ENCODE data around the gene TPRA1. TPM values are rescaled to one million over a fixed set of nuclear protein-coding genes. Genes with fewer than 3 reads are reported as not detected.

The TPRA1 gene
- total RNA-seq, 1 experiment from 2014 or later: 20.0 TPM

DNA sequence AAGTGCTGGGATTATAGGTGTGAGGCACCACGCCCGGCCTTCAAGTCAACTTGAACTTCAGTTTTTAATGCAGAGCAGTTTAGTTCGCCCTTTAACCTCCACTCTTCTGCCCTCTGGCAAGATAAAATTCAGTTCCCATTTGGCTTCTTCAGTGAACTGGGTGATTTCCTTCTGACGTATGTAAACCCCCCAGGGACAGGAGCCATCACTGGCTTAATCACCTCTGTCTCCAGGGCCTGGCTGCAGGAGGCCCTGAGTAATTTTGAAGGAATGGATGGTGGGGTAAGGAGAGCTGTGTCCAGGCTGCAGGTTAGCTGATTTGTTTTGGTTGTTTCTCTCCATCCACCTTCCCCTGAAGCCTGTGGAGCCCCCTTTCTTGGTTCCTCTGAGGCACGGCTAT lies 19.6 kb upstream of the TPRA1 start:
- no peaks in the 10 kb centered on the region for H3K27me3 ChIP-seq (ENCODE audit: insufficient read depth, low read length)
- H2AFZ ChIP-seq (ENCODE audit: low read length): no peak overlapping the region
- no peak overlapping the region for H4K91ac ChIP-seq (ENCODE audit: insufficient read length, low read depth, low read length)
- H3K79me2 ChIP-seq (ENCODE audit: insufficient read depth, low read length): no peaks in the 10 kb centered on the region
- no peak overlapping the region for H3K9ac ChIP-seq (ENCODE audit: extremely low read depth, insufficient read length, low read length)
- no peak overlapping the region for H2BK12ac ChIP-seq (ENCODE audit: insufficient read length, low read depth, low read length)
- Mint-ChIP-seq H3K9me3 (no peaks in the 10 kb centered on the region), H3K36me3 (ENCODE audit: insufficient read depth in 1 of 3, low read depth in 3 of 3) (peaks cover 80 to 98% (median 98%) of the 10 kb centered on the region in 3 experiments; a peak in 6 of 7 replicates), H3K27me3 (ENCODE audit: low read depth) (no peaks in the 10 kb centered on the region), H3K27ac (no peak overlapping the region), H3K4me1 (0 out of 4 replicates have a peak, but pooled peaks cover 2 to 5% of the 10 kb centered on the region in 2 experiments), H3K4me3 (no peak overlapping the region)
- no peak overlapping the region for H3K4me2 ChIP-seq (ENCODE audit: insufficient read depth, insufficient read length, low read length)
- TF ChIP-seq, protein P1, sequence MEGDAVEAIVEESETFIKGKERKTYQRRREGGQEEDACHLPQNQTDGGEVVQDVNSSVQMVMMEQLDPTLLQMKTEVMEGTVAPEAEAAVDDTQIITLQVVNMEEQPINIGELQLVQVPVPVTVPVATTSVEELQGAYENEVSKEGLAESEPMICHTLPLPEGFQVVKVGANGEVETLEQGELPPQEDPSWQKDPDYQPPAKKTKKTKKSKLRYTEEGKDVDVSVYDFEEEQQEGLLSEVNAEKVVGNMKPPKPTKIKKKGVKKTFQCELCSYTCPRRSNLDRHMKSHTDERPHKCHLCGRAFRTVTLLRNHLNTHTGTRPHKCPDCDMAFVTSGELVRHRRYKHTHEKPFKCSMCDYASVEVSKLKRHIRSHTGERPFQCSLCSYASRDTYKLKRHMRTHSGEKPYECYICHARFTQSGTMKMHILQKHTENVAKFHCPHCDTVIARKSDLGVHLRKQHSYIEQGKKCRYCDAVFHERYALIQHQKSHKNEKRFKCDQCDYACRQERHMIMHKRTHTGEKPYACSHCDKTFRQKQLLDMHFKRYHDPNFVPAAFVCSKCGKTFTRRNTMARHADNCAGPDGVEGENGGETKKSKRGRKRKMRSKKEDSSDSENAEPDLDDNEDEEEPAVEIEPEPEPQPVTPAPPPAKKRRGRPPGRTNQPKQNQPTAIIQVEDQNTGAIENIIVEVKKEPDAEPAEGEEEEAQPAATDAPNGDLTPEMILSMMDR (conservative IDR thresholded peaks at IDR 0.05): no peak
- H3K23me2 ChIP-seq (ENCODE audit: insufficient read length, low read depth, low read length, poor library complexity, severe bottlenecking): no peaks in the 10 kb centered on the region
- H2BK20ac ChIP-seq (ENCODE audit: low read depth, low read length, poor library complexity, severe bottlenecking): no peak overlapping the region
- H2BK5ac ChIP-seq (ENCODE audit: insufficient read length, low read length): no peak overlapping the region
- DNase-seq: no peak
- no peaks in the 10 kb centered on the region for H3K9me3 ChIP-seq (ENCODE audit: control insufficient read depth, low read depth, low read length)
- no peak overlapping the region for H3K23ac ChIP-seq (ENCODE audit: insufficient read length, low read depth, low read length)
- H3K4me1 ChIP-seq (ENCODE audit: insufficient read depth, low read length): no peaks in the 10 kb centered on the region
- H3K14ac ChIP-seq (ENCODE audit: insufficient read depth, low read length): no peak overlapping the region
- H2BK15ac ChIP-seq (ENCODE audit: low read depth, low read length): no peak overlapping the region
- no peak overlapping the region for H3K18ac ChIP-seq (ENCODE audit: insufficient read length, low read depth, low read length)
- H3K4ac ChIP-seq (ENCODE audit: low read depth, low read length): no peak overlapping the region
- no peak overlapping the region for H4K5ac ChIP-seq (ENCODE audit: insufficient read length, low read depth, low read length)
- no peaks in the 10 kb centered on the region for H4K20me1 ChIP-seq (ENCODE audit: control insufficient read depth, insufficient read depth, insufficient read length)
- H3T11ph ChIP-seq (ENCODE audit: low read length): no peak overlapping the region
- H2BK120ac ChIP-seq (ENCODE audit: low read depth, low read length, poor library complexity, severe bottlenecking): no peak overlapping the region
- no CpG with 5 or more reads among the region's 5 CpGs for WGBS (ENCODE audit: extremely low coverage, insufficient read length, low lambda C conversion rate)
- H3K56ac ChIP-seq (ENCODE audit: insufficient read length, low read depth, low read length): no peak overlapping the region
- H3K27ac ChIP-seq (ENCODE audit: insufficient read length, low read depth, low read length): no peak overlapping the region
- H4K8ac ChIP-seq (replicated peaks; ENCODE audit: insufficient read length, low read depth, low read length): no peak overlapping the region
- peaks cover 5% of the 10 kb centered on the region for H3K79me1 ChIP-seq (ENCODE audit: insufficient read depth, low read depth, low read length, poor library complexity, severe bottlenecking)
- H2AK5ac ChIP-seq (ENCODE audit: insufficient read length, low read length): no peak overlapping the region

Data from H9 (cell line).